GM12801 (cell line): ENCODE results near the gene IDS.

Experiments used
- CTCF ChIP-seq: IDR thresholded peaks from one replicate; pipeline ENCODE4 v1.5.1; 2011; ENCODE audit warnings: control low read depth; ENCODE audit not compliant: insufficient read length; ENCODE audit errors: extremely low read depth

The IDS gene

GRCh38 chrX:149531599-149531998 is 26.5 kb upstream of the IDS start:
- no peak for TF ChIP-seq CTCF

GRCh38 chrX:149528381-149528780 is 23.3 kb upstream of the IDS start:
- TF ChIP-seq CTCF: no peak

GRCh38 chrX:149527705-149528104 is 22.6 kb upstream of the IDS start:
- no peak for TF ChIP-seq CTCF

GRCh38 chrX:149522916-149523315 is 17.8 kb upstream of the IDS start:
- no peak for TF ChIP-seq CTCF

- TF ChIP-seq CTCF: no peak
These were observed 16.3 kb upstream of the IDS start for GRCh38 chrX:149521438-149521837.

GRCh38 chrX:149518236-149518635 is 13.1 kb upstream of the IDS start:
- no peak for TF ChIP-seq CTCF

GRCh38 chrX:149517308-149517707 is 12.2 kb upstream of the IDS start:
- no peak for TF ChIP-seq CTCF

- no peak for TF ChIP-seq CTCF
These were observed 11.5 kb upstream of the IDS start for GRCh38 chrX:149516604-149517003.
